Panc1 (cell line): ENCODE results near the gene TEPSIN. TPM values are rescaled to one million over a fixed set of nuclear protein-coding genes. Genes with fewer than 3 reads are reported as not detected.

Source experiments
- ATAC-seq: fragments of 200-7000 bp; cut with Tn5 transposase; 2 replicates; pipeline ENCODE4 v1.9.1; 2020; ENCODE audit warnings: mild to moderate bottlenecking, moderate library complexity
- BruUV-seq: library from RNA; stranded (reverse); fragments of 400-500 nt; replicated peaks from 2 replicates; lab custom pipeline; 2021; lab: Mats Ljungman, UMichigan
- CTCF ChIA-PET: fragments of 300-600 bp; sonication (Branson Sonifier 250); formaldehyde crosslinking; loops from one replicate; lab custom pipeline; 2022; ENCODE audit warnings: antibody characterized with exemption; lab: Charles Lee
- POLR2A ChIA-PET: fragments of 300-600 bp; sonication (Branson Sonifier 250); formaldehyde crosslinking; loops from one replicate; lab custom pipeline; 2022; ENCODE audit warnings: antibody characterized with exemption; lab: Charles Lee
- DNase-seq: peaks from one replicate; pipeline ENCODE4 v3.0.0-alpha.2; 2010; ENCODE audit warnings: low read depth, low spot score
- H3K27ac ChIP-seq: 2 replicates; pipeline ENCODE4 v1.5.1; 2011; ENCODE audit warnings: mild to moderate bottlenecking, low read length, inconsistent platforms
- H3K27me3 ChIP-seq: fragments of 200-500 bp; sonication (Bioruptor generic); 2 replicates; pipeline ENCODE4 v1.6.0; 2014; ENCODE audit warnings: low read length, inconsistent platforms; ENCODE audit not compliant: control insufficient read depth, insufficient read depth
- H3K36me3 ChIP-seq: fragments of 200-500 bp; sonication (Bioruptor generic); 2 replicates; pipeline ENCODE4 v1.5.1; 2014; ENCODE audit warnings: inconsistent platforms, mild to moderate bottlenecking, low read length, moderate library complexity; ENCODE audit not compliant: control insufficient read depth, insufficient read depth
- H3K4me1 ChIP-seq: 2 replicates; pipeline ENCODE4 v1.5.1; 2011; ENCODE audit warnings: inconsistent platforms, mild to moderate bottlenecking, low read length, moderate library complexity; ENCODE audit not compliant: control insufficient read depth, insufficient read depth
- H3K4me3 ChIP-seq, 2 experiments: 2 replicates each; pipeline ENCODE4 v1.5.1; 2011 to 2012; ENCODE audit warnings: low read depth in 2 of 2, low read length in 2 of 2, mild to moderate bottlenecking in 2 of 2, inconsistent platforms in 1 of 2, moderate library complexity in 1 of 2
- H3K9me3 ChIP-seq: fragments of 200-500 bp; sonication (Bioruptor generic); 2 replicates; pipeline ENCODE4 v1.5.1; 2014; ENCODE audit warnings: low read depth, mild to moderate bottlenecking, inconsistent platforms, low read length, moderate library complexity; ENCODE audit not compliant: control insufficient read depth, insufficient read depth
- POLR2AphosphoS5 ChIP-seq: IDR thresholded peaks from 2 replicates; pipeline ENCODE4 v1.6.1; 2012; ENCODE audit warnings: mild to moderate bottlenecking, low read depth, low read length, moderate library complexity
- REST ChIP-seq, 2 experiments: IDR thresholded peaks; 2 replicates each; pipeline ENCODE4 v1.6.1; 2011 to 2012; ENCODE audit warnings: low read depth in 2 of 2, control low read depth in 1 of 2, low read length in 1 of 2, mild to moderate bottlenecking in 1 of 2, moderate library complexity in 1 of 2; ENCODE audit not compliant: insufficient read depth in 1 of 2
- SIN3A ChIP-seq: IDR thresholded peaks from 2 replicates; pipeline ENCODE4 v1.6.1; 2012; ENCODE audit warnings: low read depth, mild to moderate bottlenecking, low read length, moderate library complexity, borderline replicate concordance; ENCODE audit not compliant: insufficient read depth
- TCF7L2 ChIP-seq: IDR thresholded peaks from 2 replicates; pipeline ENCODE4 v1.6.1; 2011; ENCODE audit warnings: mild to moderate bottlenecking, low read depth, low read length, inconsistent platforms
- in situ Hi-C: cut with HindIII; loops from 2 replicates; pipeline ENCODE4 v1.10.0; 2016; ENCODE audit warnings: low sequenced_read_pairs, low pct_unique_long_range_greater_than_20kb
- intact Hi-C: fragments of 100-400 bp; cut with micrococcal nuclease; formaldehyde crosslinking; loops from one replicate; pipeline ENCODE4 v1.10.0; 2022; ENCODE audit not compliant: unreplicated experiment
- total RNA-seq: library from RNA; stranded (reverse); gene quantifications from one replicate; pipeline ENCODE4 v1.2.1, GENCODE V29; 2021; ENCODE audit not compliant: unreplicated experiment
- TF ChIP-seq, protein P1 (sequence below): fragments of 450-650 bp; IDR thresholded peaks from 2 replicates; pipeline ENCODE4 v1.5.1; 2017; ENCODE audit warnings: mild to moderate bottlenecking

Gene TEPSIN
- total RNA-seq, 1 experiment from 2014 or later = 44.9 TPM

DNA sequence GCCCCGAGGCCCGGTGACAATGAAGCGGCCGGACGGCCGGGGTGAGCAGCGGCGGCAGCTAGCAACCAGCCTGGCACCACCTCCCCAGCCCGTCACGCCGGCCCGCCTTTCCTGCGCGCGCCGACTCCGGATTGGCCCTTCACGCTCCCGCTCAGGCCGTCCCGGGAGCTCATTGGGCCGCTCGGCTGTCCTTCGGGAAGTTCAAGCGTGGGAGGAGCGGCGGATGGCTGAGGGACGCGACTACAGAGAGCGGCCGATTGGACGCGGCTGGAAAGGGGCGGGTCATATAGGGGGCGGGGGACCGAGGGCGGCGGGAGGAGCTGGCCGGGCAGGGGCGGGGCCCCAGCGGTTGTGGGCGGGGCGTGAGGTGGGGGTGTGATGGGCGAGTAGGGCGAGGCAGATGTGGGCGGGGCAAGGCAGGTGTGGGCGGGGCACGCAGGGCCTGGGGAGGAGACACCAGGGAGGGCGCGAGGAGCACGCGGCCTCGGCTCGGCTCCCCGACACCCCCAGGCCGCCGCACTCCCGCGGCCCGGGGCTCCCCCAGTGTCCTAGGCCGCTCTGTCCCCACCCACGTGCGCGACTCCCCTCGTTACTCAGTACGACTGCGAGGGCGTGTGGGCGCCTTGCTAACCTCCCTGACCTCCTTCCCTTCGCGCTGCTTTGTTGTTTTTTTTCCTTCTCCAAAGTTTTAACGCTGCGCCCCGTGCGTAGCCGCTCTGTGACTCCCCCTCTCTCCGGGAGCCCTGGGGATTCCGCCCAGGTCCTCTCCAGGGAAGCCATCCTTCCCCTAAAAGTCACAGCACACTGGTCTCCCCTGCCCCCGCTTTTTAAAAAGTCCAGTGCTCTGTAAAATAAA is 15.7 kb downstream of the TEPSIN start, which contains the start of gene CEP131:
Gene CEP131, minus strand, starts transcription at position 60 of the 856 bp plus-strand sequence. CDS start 2,909 bp downstream, outside the sequence.
- Histone ChIP-seq H3K36me3 (no peaks in the 10 kb centered on the region), H3K27ac (peak within 1 kb of the TSS; percentile 80), H3K4me1 (peaks cover 13% of the 10 kb centered on the region), H3K27me3 (no peaks in the 10 kb centered on the region), H3K4me3 (peak within 1 kb of the TSS; percentile 76 to 81), H3K9me3 (no peaks in the 10 kb centered on the region)
- peak; percentile 40; the same call in 1 of the 2 replicates for TF ChIP-seq SIN3A
- TF ChIP-seq REST (IDR thresholded peaks at IDR 0.05; ENCODE audit: insufficient read depth in 1 of 2, low read depth in 2 of 2, low read length in 1 of 2) = no peak
- TF ChIP-seq, protein P1, sequence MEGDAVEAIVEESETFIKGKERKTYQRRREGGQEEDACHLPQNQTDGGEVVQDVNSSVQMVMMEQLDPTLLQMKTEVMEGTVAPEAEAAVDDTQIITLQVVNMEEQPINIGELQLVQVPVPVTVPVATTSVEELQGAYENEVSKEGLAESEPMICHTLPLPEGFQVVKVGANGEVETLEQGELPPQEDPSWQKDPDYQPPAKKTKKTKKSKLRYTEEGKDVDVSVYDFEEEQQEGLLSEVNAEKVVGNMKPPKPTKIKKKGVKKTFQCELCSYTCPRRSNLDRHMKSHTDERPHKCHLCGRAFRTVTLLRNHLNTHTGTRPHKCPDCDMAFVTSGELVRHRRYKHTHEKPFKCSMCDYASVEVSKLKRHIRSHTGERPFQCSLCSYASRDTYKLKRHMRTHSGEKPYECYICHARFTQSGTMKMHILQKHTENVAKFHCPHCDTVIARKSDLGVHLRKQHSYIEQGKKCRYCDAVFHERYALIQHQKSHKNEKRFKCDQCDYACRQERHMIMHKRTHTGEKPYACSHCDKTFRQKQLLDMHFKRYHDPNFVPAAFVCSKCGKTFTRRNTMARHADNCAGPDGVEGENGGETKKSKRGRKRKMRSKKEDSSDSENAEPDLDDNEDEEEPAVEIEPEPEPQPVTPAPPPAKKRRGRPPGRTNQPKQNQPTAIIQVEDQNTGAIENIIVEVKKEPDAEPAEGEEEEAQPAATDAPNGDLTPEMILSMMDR = no peak
- peak; percentile 60; the same call in 1 of the 2 replicates for TF ChIP-seq POLR2AphosphoS5
- peak; percentile 47; the same call in 1 of the 2 replicates for TF ChIP-seq TCF7L2
- intact Hi-C loops = no loop called here
- in situ Hi-C loops = no loop called here
- BruUV-seq = no TSS peak
- DNase-seq (peak; percentile 77), ATAC-seq (peak; percentile 99)
- CTCF ChIA-PET = interaction anchor here (0.6 to 1.2 kb wide), 5 partner anchors 23 to 351 kb away, joined by 4 to 17 read pairs (median 5); no protein-coding TSS in a partner anchor
- POLR2A ChIA-PET = interaction anchor here (0.6 to 1.2 kb wide), 7 partner anchors 16 to 404 kb away, joined by 3 to 18 read pairs (median 4); partner anchors contain the start of genes NDUFAF8 and TEPSIN

GRCh38 chr17:81222620-81222905 is 16.3 kb downstream of the TEPSIN start:
- ChIA-PET POLR2A (interaction anchor here (0.6 to 1.2 kb wide), 7 partner anchors 17 to 403 kb away, joined by 3 to 18 read pairs (median 4); partner anchors contain the start of genes NDUFAF8 and TEPSIN), CTCF (interaction anchor here (0.6 to 1.2 kb wide), 4 partner anchors 22 to 351 kb away, joined by 4 to 17 read pairs (median 6); no protein-coding TSS in a partner anchor)
- in situ Hi-C loops = no loop called here

More at GRCh38 chr17:81222620-81222905, 16.3 kb downstream of the TEPSIN start:
- DNase-seq (no peak), ATAC-seq (peak; percentile 0; the same call in 1 of the 2 replicates)
- intact Hi-C loops = no loop called here
- Histone ChIP-seq H3K4me1 (peaks cover 13% of the 10 kb centered on the region), H3K4me3 (peak overlapping the region; percentile 76 to 81), H3K9me3 (no peaks in the 10 kb centered on the region), H3K27me3 (no peaks in the 10 kb centered on the region), H3K36me3 (no peaks in the 10 kb centered on the region), H3K27ac (peak overlapping the region; percentile 65)
- BruUV-seq = no TSS peak
- TF ChIP-seq REST (IDR thresholded peaks at IDR 0.05; ENCODE audit: insufficient read depth in 1 of 2, low read depth in 2 of 2, low read length in 1 of 2) (no peak), SIN3A (0 out of 2 replicates have a peak, but pooled peaks have one; percentile 65)
